HepG2 (cell line): ENCODE results near the gene MRNIP. TPM values are rescaled to one million over a fixed set of nuclear protein-coding genes. Genes with fewer than 3 reads are reported as not detected.

Experiments used
- AHDC1 ChIP-seq: sonication (generic); formaldehyde crosslinking; IDR thresholded peaks from 2 replicates; pipeline ENCODE4 v1.5.1; 2020; ENCODE audit warnings: mild to moderate bottlenecking, missing genetic modification reagents, borderline replicate concordance
- FOSL1 ChIP-seq: sonication (generic); formaldehyde crosslinking; IDR thresholded peaks from 2 replicates; pipeline ENCODE4 v1.9.0; 2021; ENCODE audit warnings: missing genetic modification reagents, borderline replicate concordance
- PRDM15 ChIP-seq: sonication (generic); formaldehyde crosslinking; IDR thresholded peaks from 2 replicates; pipeline ENCODE4 v1.4.0; 2020; ENCODE audit warnings: missing genetic modification reagents
- ZBTB44 ChIP-seq: sonication (generic); formaldehyde crosslinking; IDR thresholded peaks from 2 replicates; pipeline ENCODE4 v1.4.0; 2020; ENCODE audit warnings: missing genetic modification reagents
- ZHX1 ChIP-seq: sonication (generic); formaldehyde crosslinking; IDR thresholded peaks from 2 replicates; pipeline ENCODE4 v1.8.1; 2022; ENCODE audit warnings: low read depth, mild to moderate bottlenecking, missing genetic modification reagents
- ZNF318 ChIP-seq: sonication (generic); formaldehyde crosslinking; IDR thresholded peaks from 2 replicates; pipeline ENCODE4 v1.4.0; 2020; ENCODE audit warnings: mild to moderate bottlenecking, missing genetic modification reagents
- polyA plus RNA-seq, 8 experiments: library from polyadenylated mRNA; depleted of rRNA in 3 of 8; stranded (reverse) in 7 of 8; unstranded in 1 of 8; fragments of >200 nt; fragmentation: Illumina TruSeq in 4 of 8; extraction: Trizol in 4 of 8; gene quantifications; 2 replicates each; pipeline versions ENCODE4 v1.2.1 to v1.2.3, GENCODE V29; 2011 to 2016; ENCODE audit warnings: low read depth in 4 of 8, missing spikeins in 1 of 8, mixed read lengths in 1 of 8; ENCODE audit not compliant: insufficient read depth in 1 of 8
- total RNA-seq, 5 experiments: library from RNA; depleted of rRNA; stranded (reverse); fragments of >200 nt; fragmentation: Illumina TruSeq; extraction: Trizol; gene quantifications; 2 replicates each; pipeline ENCODE4 v1.2.3, GENCODE V29; 2016; ENCODE audit warnings: low read depth in 1 of 5

Gene MRNIP
- total and polyA plus RNA-seq, 2 of the 13 experiments (the other 11 are each of a cell fraction or from before 2014, with no cell fraction given), result 15.5 to 34.1 TPM

GRCh38 chr5:179824745-179825112, 33.9 kb downstream of the MRNIP start (continued):
- no peak for TF ChIP-seq PRDM15
- no peak for TF ChIP-seq FOSL1 (CRISPR knock-in tag)
- TF ChIP-seq AHDC1 (CRISPR knock-in tag), result no peak
- TF ChIP-seq ZBTB44 (CRISPR knock-in tag), result no peak
- TF ChIP-seq ZHX1 (CRISPR knock-in tag), result no peak
- no peak for TF ChIP-seq ZNF318 (CRISPR knock-in tag)
